Subcutaneous adipose tissue (tissue), 4 donors: ENCODE measurements around the gene XYLT1. TPM values are rescaled to one million over a fixed set of nuclear protein-coding genes. Genes with fewer than 3 reads are reported as not detected.

Experiments used
- CTCF ChIP-seq: fragments of 450-650 bp; IDR thresholded peaks from one replicate; pipeline ENCODE4 v1.5.1; 2016; ENCODE audit warnings: low read depth, mild to moderate bottlenecking, control low read depth, antibody characterized with exemption, moderate library complexity
- total RNA-seq, 4 donors: library from RNA; depleted of rRNA; stranded (reverse); fragments of >200 nt; gene quantifications; one replicate each; pipeline ENCODE4 v1.1.0, GENCODE V29; 2016

The XYLT1 gene
- total RNA-seq, 4 donors from 2014 or later: 21.7 to 27.5 (median 26.1) TPM

- TF ChIP-seq CTCF: no peak
These were observed 96.0 kb downstream of the XYLT1 start for GRCh38 chr16:17374668-17375255.

- no peak for TF ChIP-seq CTCF
These were observed 97.2 kb downstream of the XYLT1 start for GRCh38 chr16:17373533-17373932.

GRCh38 chr16:17372386-17372785 lies 98.4 kb downstream of the XYLT1 start:
- TF ChIP-seq CTCF: no peak

- TF ChIP-seq CTCF: no peak
These were observed 99.5 kb downstream of the XYLT1 start for GRCh38 chr16:17371299-17371698.

GRCh38 chr16:17370731-17371285 lies 100.0 kb downstream of the XYLT1 start:
- TF ChIP-seq CTCF: no peak

GRCh38 chr16:17370223-17370707 lies 100.5 kb downstream of the XYLT1 start:
- TF ChIP-seq CTCF: no peak

GRCh38 chr16:17369421-17370222 lies 101.1 kb downstream of the XYLT1 start:
- TF ChIP-seq CTCF: no peak
